ENCODE measurements around the gene RTN4RL1.
A peak's percentile ranks its signal among the peaks of the same experiment; 100 is the strongest.

The RTN4RL1 gene

DNA sequence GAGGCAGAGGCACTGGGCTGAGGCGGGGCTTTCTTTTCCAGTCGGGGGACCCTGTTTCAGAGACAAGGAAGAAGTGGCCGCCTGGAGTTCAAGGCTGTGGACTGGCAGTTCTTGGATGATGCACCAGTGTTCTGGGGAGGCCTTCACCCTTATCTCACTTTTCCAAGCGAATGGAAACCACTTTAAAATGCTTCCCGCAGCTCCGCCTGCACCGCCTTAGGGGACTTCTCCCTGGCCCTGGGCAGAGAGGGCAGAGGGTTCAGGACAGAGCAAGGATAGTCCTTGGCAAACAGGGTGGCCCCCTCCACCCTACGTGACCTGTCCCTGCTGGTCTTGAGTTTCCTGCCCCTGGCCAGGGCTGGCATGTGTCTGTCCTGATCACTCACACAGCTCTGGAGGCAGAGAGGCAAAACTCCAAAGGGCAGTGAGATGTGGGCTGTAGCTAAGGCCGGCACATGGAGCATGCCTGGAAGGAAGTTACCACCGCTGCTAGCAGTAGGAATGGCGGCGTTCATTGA is 20.6 kb downstream of the RTN4RL1 start:
- H3K4me1 ChIP-seq (ENCODE audit: control insufficient read depth in 5 of 5, insufficient read depth in 5 of 5, low read length in 5 of 5): peaks cover 5 to 29% (median 26%) of the 10 kb centered on the region in 5 donors
- no peaks in the 10 kb centered on the region for H3K36me3 ChIP-seq (ENCODE audit: control insufficient read depth in 5 of 5, insufficient read depth in 5 of 5, low read length in 5 of 5)
- no peaks in the 10 kb centered on the region for H3K9me3 ChIP-seq (ENCODE audit: control insufficient read depth in 5 of 5, low read length in 5 of 5)
- peak overlapping the region; percentile 37 for H3K27ac ChIP-seq (ENCODE audit: low read depth, low read length)
- H3K4me3 ChIP-seq (ENCODE audit: low read depth in 1 of 5, low read length in 5 of 5): no peak overlapping the region
- no peaks in the 10 kb centered on the region for H3K27me3 ChIP-seq (ENCODE audit: control insufficient read depth in 5 of 5, insufficient read depth in 4 of 5, low read length in 5 of 5)
- no peak overlapping the region for H3K9ac ChIP-seq (ENCODE audit: low read length in 5 of 5)

DNA sequence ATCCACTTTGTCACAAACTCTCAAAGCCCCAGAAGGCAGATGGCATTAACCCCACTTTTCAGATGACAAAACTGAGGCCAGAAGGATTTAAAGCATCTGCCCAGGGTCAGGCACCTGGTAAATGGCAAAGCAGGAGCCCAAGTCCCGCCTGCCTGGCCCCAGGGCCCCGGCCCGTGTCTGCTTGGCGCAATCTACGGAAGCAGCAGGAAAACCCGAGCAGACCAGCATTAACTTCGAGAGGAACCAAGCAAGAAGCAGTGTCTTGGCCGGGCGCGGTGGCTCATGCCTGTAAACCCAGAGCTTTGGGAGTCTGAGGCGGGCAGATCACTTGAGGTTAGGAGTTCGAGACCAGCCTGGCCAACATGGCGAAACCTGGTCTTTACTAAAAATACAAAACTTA is 21.6 kb downstream of the RTN4RL1 start:
- no peaks in the 10 kb centered on the region for H3K27me3 ChIP-seq (ENCODE audit: control insufficient read depth in 5 of 5, insufficient read depth in 4 of 5, low read length in 5 of 5)
- peak overlapping the region in 1 of 5 donors; percentile 13 for H3K9ac ChIP-seq (ENCODE audit: low read length in 5 of 5)
- peaks cover 7 to 37% (median 34%) of the 10 kb centered on the region in 5 donors for H3K4me1 ChIP-seq (ENCODE audit: control insufficient read depth in 5 of 5, insufficient read depth in 5 of 5, low read length in 5 of 5)
- H3K9me3 ChIP-seq (ENCODE audit: control insufficient read depth in 5 of 5, low read length in 5 of 5): no peaks in the 10 kb centered on the region
- H3K4me3 ChIP-seq (ENCODE audit: low read depth in 1 of 5, low read length in 5 of 5): no peak overlapping the region
- no peak overlapping the region for H3K27ac ChIP-seq (ENCODE audit: low read depth, low read length)
- no peaks in the 10 kb centered on the region for H3K36me3 ChIP-seq (ENCODE audit: control insufficient read depth in 5 of 5, insufficient read depth in 5 of 5, low read length in 5 of 5)

- H3K27me3 ChIP-seq (ENCODE audit: control insufficient read depth in 5 of 5, insufficient read depth in 4 of 5, low read length in 5 of 5): no peaks in the 10 kb centered on the region
- H3K36me3 ChIP-seq (ENCODE audit: control insufficient read depth in 5 of 5, insufficient read depth in 5 of 5, low read length in 5 of 5): no peaks in the 10 kb centered on the region
- H3K9ac ChIP-seq (ENCODE audit: low read length in 5 of 5): peak overlapping the region in 1 of 5 donors; percentile 13
- H3K4me1 ChIP-seq (ENCODE audit: control insufficient read depth in 5 of 5, insufficient read depth in 5 of 5, low read length in 5 of 5): peaks cover 7 to 41% (median 34%) of the 10 kb centered on the region in 5 donors
- H3K27ac ChIP-seq (ENCODE audit: low read depth, low read length): peak overlapping the region; percentile 37
- no peak overlapping the region for H3K4me3 ChIP-seq (ENCODE audit: low read depth in 1 of 5, low read length in 5 of 5)
- H3K9me3 ChIP-seq (ENCODE audit: control insufficient read depth in 5 of 5, low read length in 5 of 5): no peaks in the 10 kb centered on the region
Measured at GRCh38 chr17:2002767-2003329, 22.3 kb downstream of the RTN4RL1 start.

DNA sequence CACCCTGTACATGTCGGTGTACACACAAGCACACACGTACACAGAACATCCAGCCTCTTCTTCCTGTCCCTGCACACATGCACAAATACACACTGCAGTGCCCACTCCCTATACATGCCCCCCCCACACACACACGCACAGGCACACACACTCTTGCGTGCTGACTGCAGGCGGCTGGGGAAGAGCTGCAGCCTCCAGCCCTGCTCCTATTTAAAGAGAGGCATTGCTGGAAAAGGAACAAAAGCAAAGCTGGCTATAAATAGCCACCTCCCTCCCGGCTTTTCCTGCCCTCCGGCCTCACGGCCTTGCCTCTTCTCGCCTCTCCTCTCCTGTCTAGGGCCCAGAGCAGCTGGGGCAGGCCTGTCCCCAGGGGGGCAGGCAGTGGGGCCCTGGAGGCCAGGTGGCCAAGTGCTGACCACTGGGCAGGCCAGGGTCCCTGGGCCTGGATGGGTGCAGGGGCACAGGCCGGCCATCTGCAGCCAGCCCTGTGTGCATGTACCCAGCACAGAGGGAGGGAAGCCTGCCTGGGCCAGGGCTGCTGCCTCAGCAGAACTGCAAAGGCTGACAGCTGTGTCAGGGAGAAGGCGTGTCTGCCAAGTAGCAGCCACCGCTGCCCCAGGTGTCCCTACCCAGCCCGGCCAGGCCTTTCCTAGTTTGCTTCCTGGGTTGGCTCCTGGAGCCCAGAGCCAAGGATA is 25.4 kb downstream of the RTN4RL1 start:
- Histone ChIP-seq H3K4me3 (ENCODE audit: low read depth in 1 of 5, low read length in 5 of 5) (peak overlapping the region in 2 of 5 donors; percentile 7 to 28), H3K27me3 (ENCODE audit: control insufficient read depth in 5 of 5, insufficient read depth in 4 of 5, low read length in 5 of 5) (no peaks in the 10 kb centered on the region), H3K36me3 (ENCODE audit: control insufficient read depth in 5 of 5, insufficient read depth in 5 of 5, low read length in 5 of 5) (no peaks in the 10 kb centered on the region), H3K27ac (ENCODE audit: low read depth, low read length) (peak overlapping the region; percentile 1), H3K4me1 (ENCODE audit: control insufficient read depth in 5 of 5, insufficient read depth in 5 of 5, low read length in 5 of 5) (peaks cover 7 to 40% (median 33%) of the 10 kb centered on the region in 5 donors), H3K9me3 (ENCODE audit: control insufficient read depth in 5 of 5, low read length in 5 of 5) (no peaks in the 10 kb centered on the region), H3K9ac (ENCODE audit: low read length in 5 of 5) (peak overlapping the region in 3 of 5 donors; percentile 43 to 68 (median 61))

- Histone ChIP-seq H3K4me1 (ENCODE audit: control insufficient read depth in 5 of 5, insufficient read depth in 5 of 5, low read length in 5 of 5) (peaks cover 7 to 36% (median 29%) of the 10 kb centered on the region in 5 donors), H3K27me3 (ENCODE audit: control insufficient read depth in 5 of 5, insufficient read depth in 4 of 5, low read length in 5 of 5) (no peaks in the 10 kb centered on the region), H3K27ac (ENCODE audit: low read depth, low read length) (no peak overlapping the region), H3K36me3 (ENCODE audit: control insufficient read depth in 5 of 5, insufficient read depth in 5 of 5, low read length in 5 of 5) (no peaks in the 10 kb centered on the region), H3K9ac (ENCODE audit: low read length in 5 of 5) (peak overlapping the region in 2 of 5 donors; percentile 66 to 69), H3K4me3 (ENCODE audit: low read depth in 1 of 5, low read length in 5 of 5) (peak overlapping the region in 4 of 5 donors; percentile 48 to 65 (median 52)), H3K9me3 (ENCODE audit: control insufficient read depth in 5 of 5, low read length in 5 of 5) (no peaks in the 10 kb centered on the region)
Measured at GRCh38 chr17:1997927-1998742, 27.0 kb downstream of the RTN4RL1 start.

- Histone ChIP-seq H3K9ac (ENCODE audit: low read length in 5 of 5) (peak overlapping the region in 2 of 5 donors; percentile 15 to 46), H3K27me3 (ENCODE audit: control insufficient read depth in 5 of 5, insufficient read depth in 4 of 5, low read length in 5 of 5) (no peaks in the 10 kb centered on the region), H3K4me1 (ENCODE audit: control insufficient read depth in 5 of 5, insufficient read depth in 5 of 5, low read length in 5 of 5) (peaks cover 7 to 29% (median 22%) of the 10 kb centered on the region in 5 donors), H3K36me3 (ENCODE audit: control insufficient read depth in 5 of 5, insufficient read depth in 5 of 5, low read length in 5 of 5) (no peaks in the 10 kb centered on the region), H3K9me3 (ENCODE audit: control insufficient read depth in 5 of 5, low read length in 5 of 5) (no peaks in the 10 kb centered on the region), H3K27ac (ENCODE audit: low read depth, low read length) (no peak overlapping the region), H3K4me3 (ENCODE audit: low read depth in 1 of 5, low read length in 5 of 5) (peak overlapping the region in 1 of 5 donors; percentile 44)
Measured at GRCh38 chr17:1997289-1997926, 27.7 kb downstream of the RTN4RL1 start.

GRCh38 chr17:1996800-1997288 is 28.3 kb downstream of the RTN4RL1 start:
- H3K36me3 ChIP-seq (ENCODE audit: control insufficient read depth in 5 of 5, insufficient read depth in 5 of 5, low read length in 5 of 5): no peaks in the 10 kb centered on the region
- H3K4me3 ChIP-seq (ENCODE audit: low read depth in 1 of 5, low read length in 5 of 5): no peak overlapping the region
- H3K9ac ChIP-seq (ENCODE audit: low read length in 5 of 5): peak overlapping the region in 1 of 5 donors; percentile 46
- no peak overlapping the region for H3K27ac ChIP-seq (ENCODE audit: low read depth, low read length)
- no peaks in the 10 kb centered on the region for H3K9me3 ChIP-seq (ENCODE audit: control insufficient read depth in 5 of 5, low read length in 5 of 5)
- H3K4me1 ChIP-seq (ENCODE audit: control insufficient read depth in 5 of 5, insufficient read depth in 5 of 5, low read length in 5 of 5): peaks cover 7 to 28% (median 21%) of the 10 kb centered on the region in 5 donors
- H3K27me3 ChIP-seq (ENCODE audit: control insufficient read depth in 5 of 5, insufficient read depth in 4 of 5, low read length in 5 of 5): no peaks in the 10 kb centered on the region

- H3K36me3 ChIP-seq (ENCODE audit: control insufficient read depth in 5 of 5, insufficient read depth in 5 of 5, low read length in 5 of 5): no peaks in the 10 kb centered on the region
- peaks cover 7 to 28% (median 21%) of the 10 kb centered on the region in 5 donors for H3K4me1 ChIP-seq (ENCODE audit: control insufficient read depth in 5 of 5, insufficient read depth in 5 of 5, low read length in 5 of 5)
- no peaks in the 10 kb centered on the region for H3K27me3 ChIP-seq (ENCODE audit: control insufficient read depth in 5 of 5, insufficient read depth in 4 of 5, low read length in 5 of 5)
- no peak overlapping the region for H3K4me3 ChIP-seq (ENCODE audit: low read depth in 1 of 5, low read length in 5 of 5)
- no peak overlapping the region for H3K27ac ChIP-seq (ENCODE audit: low read depth, low read length)
- no peaks in the 10 kb centered on the region for H3K9me3 ChIP-seq (ENCODE audit: control insufficient read depth in 5 of 5, low read length in 5 of 5)
- H3K9ac ChIP-seq (ENCODE audit: low read length in 5 of 5): no peak overlapping the region
Measured at GRCh38 chr17:1995907-1996799, 29.0 kb downstream of the RTN4RL1 start.
